ENCODE data around the gene KTN1. TPM values are rescaled to one million over a fixed set of nuclear protein-coding genes. Genes with fewer than 3 reads are reported as not detected.

KTN1 gene, protein sequence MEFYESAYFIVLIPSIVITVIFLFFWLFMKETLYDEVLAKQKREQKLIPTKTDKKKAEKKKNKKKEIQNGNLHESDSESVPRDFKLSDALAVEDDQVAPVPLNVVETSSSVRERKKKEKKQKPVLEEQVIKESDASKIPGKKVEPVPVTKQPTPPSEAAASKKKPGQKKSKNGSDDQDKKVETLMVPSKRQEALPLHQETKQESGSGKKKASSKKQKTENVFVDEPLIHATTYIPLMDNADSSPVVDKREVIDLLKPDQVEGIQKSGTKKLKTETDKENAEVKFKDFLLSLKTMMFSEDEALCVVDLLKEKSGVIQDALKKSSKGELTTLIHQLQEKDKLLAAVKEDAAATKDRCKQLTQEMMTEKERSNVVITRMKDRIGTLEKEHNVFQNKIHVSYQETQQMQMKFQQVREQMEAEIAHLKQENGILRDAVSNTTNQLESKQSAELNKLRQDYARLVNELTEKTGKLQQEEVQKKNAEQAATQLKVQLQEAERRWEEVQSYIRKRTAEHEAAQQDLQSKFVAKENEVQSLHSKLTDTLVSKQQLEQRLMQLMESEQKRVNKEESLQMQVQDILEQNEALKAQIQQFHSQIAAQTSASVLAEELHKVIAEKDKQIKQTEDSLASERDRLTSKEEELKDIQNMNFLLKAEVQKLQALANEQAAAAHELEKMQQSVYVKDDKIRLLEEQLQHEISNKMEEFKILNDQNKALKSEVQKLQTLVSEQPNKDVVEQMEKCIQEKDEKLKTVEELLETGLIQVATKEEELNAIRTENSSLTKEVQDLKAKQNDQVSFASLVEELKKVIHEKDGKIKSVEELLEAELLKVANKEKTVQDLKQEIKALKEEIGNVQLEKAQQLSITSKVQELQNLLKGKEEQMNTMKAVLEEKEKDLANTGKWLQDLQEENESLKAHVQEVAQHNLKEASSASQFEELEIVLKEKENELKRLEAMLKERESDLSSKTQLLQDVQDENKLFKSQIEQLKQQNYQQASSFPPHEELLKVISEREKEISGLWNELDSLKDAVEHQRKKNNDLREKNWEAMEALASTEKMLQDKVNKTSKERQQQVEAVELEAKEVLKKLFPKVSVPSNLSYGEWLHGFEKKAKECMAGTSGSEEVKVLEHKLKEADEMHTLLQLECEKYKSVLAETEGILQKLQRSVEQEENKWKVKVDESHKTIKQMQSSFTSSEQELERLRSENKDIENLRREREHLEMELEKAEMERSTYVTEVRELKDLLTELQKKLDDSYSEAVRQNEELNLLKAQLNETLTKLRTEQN (N-terminal part only)
- 130 and 135 TPM in 2 replicates for total RNA-seq

DNA sequence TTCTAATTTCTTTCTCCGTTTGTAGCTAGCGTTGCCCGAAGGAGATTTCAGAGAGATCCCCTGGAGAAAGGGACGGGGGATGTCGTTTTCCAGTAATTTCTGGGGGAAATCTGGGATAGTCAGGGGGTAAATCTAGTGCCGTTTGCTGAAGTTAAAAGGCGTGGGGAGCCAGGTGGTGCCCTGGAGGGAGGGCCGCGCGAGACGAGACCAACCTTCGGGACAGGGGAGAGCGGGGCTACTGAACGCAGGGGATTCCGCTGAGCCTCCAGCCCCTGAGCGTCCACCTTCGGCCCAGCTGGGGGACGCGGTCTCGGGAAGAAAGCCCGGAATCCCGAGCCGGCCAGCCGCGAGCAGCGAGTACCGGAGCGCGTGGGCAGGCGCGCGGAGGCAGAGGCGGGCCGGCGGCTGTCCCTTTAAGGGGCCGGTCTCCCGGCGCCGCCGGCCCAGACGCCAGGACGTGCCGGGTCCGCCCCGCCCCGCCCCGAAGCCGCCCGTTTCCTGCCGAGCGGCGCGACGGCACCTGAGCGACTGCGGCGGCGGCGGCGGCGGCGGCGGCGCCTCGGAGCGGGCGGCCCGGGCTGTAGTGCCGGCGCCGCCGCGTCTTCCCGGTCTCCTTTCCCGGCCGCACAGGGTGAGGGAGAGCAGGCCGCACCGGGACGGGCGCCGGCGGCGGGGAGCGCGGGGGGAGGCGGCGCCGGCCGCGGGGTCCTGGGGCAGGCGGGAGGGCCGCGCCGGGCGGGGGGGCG lies at the start of gene KTN1:
Gene KTN1, plus strand, starts transcription at position 484 of the 746 bp plus-strand sequence. CDS start 31,842 bp downstream, outside the sequence.
- Mint-ChIP-seq H3K27ac (peak within 1 kb of the TSS; percentile 94), H3K27me3 (no peaks in the 10 kb centered on the region), H3K9me3 (no peaks in the 10 kb centered on the region), H3K4me1 (peaks cover 28% of the 10 kb centered on the region), H3K4me3 (peak within 1 kb of the TSS; percentile 95), H3K36me3 (ENCODE audit: low read depth) (peaks cover 7% of the 10 kb centered on the region)
- peak; percentile 96 for DNase-seq
- intact Hi-C loops (cut with micrococcal nuclease) = loop anchor here (1.0 to 10.0 kb wide), 7 partner anchors 87 to 1689 kb away; partner anchors contain the start of genes AP5M1, ATG14, EXOC5 and PELI2

DNA sequence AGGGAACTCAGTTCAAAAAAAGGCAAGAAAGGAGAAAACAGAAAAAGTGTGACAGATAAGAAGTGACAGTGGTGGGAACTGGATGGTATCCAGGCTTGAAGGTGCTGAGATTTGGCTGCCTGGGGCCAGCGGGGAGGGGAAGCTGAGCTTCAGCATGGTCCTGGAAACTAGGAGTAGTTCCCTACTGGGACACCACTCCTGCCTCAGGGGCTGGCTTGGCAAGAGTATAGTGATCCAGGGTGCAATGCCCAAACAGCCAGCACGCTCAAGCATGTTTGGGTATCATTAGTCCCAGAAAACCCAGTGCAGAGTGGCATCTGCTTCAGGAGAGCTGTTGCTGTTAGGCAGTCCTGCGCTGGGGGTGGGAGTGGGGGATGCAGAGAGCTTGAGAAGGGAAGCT lies 49.5 kb upstream of the KTN1 start:
- no peak overlapping the region for H3K4me3 Mint-ChIP-seq
- peaks cover 7% of the 10 kb centered on the region for H3K27me3 Mint-ChIP-seq
- intact Hi-C loops (cut with micrococcal nuclease) = no loop called here
- H3K9me3 Mint-ChIP-seq = peaks cover 6% of the 10 kb centered on the region
- H3K4me1 Mint-ChIP-seq = no peaks in the 10 kb centered on the region
- H3K36me3 Mint-ChIP-seq (ENCODE audit: low read depth) = no peaks in the 10 kb centered on the region
- H3K27ac Mint-ChIP-seq = no peak overlapping the region
- DNase-seq = no peak

DNA sequence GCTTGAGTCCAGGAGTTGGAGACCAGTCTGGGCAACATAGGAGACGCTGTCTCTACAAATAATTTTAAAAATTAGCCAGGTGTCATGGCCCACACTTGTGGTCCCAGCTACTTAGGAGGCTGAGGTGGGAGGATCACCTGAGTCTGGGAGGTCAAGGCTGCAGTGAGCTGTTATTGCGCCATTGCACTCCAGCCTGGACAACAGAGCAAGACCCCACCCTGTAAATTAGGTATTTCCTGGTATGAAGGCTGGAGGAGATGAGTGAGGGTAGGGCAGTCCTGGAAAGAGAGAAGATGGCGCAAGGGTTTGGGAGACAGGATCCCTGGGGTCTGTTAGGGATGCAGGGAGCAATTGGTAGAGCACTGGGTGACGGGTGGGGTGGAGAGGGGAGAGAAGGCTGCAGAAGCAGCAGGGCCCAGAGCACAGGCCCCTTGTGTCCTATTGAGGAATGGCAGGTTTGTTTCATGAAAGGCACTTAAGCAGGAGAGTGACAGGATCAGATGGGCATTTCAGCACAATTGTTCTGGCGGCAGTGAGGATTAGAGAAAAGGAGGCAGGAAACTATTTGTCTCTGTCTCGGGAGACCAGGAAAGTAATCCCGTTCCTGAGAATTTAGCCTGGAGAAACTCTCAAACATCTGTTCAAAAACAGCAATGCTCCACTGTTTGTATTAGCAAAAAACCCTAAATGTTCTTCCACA lies 47.2 kb upstream of the KTN1 start:
- Mint-ChIP-seq H3K4me1 (no peaks in the 10 kb centered on the region), H3K4me3 (no peak overlapping the region), H3K36me3 (ENCODE audit: low read depth) (no peaks in the 10 kb centered on the region), H3K27me3 (peaks cover 7% of the 10 kb centered on the region), H3K27ac (no peak overlapping the region), H3K9me3 (peaks cover 15% of the 10 kb centered on the region)
- no peak for DNase-seq
- intact Hi-C loops (cut with micrococcal nuclease) = no loop called here

DNA sequence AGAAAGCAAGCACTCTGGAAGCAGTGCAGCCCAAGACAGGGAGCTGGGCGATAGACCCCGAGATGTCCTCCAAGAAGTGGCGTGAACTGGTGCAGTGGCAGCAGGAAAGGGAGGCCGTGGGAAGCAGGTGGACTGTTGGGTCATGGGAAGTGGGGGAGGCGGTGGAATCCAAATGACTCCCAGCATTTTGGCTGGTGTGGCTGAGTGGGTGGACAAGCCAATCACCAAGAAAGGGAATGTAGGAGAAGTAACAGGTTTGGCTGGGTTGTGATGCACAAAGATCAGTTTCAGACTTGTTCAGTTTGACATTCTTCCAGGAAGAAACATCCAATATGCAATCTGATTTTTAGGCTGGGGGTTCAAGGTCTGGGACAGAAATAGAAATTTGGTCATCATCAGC lies 46.0 kb upstream of the KTN1 start:
- no peak overlapping the region for H3K27ac Mint-ChIP-seq
- intact Hi-C loops (cut with micrococcal nuclease) = no loop called here

DNA sequence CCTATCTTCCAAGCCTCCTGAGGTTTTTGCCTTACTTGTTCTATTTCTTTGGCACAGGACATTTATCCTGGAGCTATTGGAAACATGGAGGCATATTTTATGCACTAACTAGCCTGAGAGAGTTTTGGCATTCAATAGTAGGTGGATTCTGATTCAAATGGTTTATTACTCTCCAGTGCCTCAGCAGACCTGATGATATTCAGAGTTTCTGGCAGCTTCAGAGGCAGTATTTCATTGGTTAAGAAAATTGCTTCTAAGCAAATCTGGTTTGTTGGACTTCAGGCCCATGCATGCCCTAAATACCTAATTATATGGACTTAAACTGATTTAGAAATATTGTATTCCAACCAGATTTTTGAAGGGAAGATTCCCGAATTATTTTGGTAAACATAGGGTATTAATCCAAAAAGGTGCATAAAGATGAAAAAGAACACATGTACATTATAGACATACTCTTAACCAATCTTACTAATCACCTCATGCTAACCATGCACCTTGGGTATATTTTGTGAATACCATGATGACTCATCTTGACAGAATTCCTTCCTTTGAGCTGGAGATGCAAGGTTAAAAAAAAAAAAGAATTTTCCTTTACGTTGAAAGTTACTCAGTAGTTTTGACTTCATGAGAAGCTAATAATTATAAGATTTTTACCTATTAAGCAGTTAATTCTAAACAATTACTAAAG lies 44.3 kb upstream of the KTN1 start:
- intact Hi-C loops (cut with micrococcal nuclease) = no loop called here
- Mint-ChIP-seq H3K9me3 (peaks cover 12% of the 10 kb centered on the region), H3K27ac (no peak overlapping the region), H3K36me3 (ENCODE audit: low read depth) (no peaks in the 10 kb centered on the region), H3K27me3 (no peaks in the 10 kb centered on the region), H3K4me1 (no peaks in the 10 kb centered on the region), H3K4me3 (no peak overlapping the region)
- DNase-seq = no peak

More for the DNA sequence above, 46.0 kb upstream of the KTN1 start:
- no peak for DNase-seq
- Mint-ChIP-seq H3K4me1 (no peaks in the 10 kb centered on the region), H3K27me3 (peaks cover 4% of the 10 kb centered on the region), H3K36me3 (ENCODE audit: low read depth) (no peaks in the 10 kb centered on the region), H3K9me3 (peaks cover 12% of the 10 kb centered on the region), H3K4me3 (no peak overlapping the region)

DNA sequence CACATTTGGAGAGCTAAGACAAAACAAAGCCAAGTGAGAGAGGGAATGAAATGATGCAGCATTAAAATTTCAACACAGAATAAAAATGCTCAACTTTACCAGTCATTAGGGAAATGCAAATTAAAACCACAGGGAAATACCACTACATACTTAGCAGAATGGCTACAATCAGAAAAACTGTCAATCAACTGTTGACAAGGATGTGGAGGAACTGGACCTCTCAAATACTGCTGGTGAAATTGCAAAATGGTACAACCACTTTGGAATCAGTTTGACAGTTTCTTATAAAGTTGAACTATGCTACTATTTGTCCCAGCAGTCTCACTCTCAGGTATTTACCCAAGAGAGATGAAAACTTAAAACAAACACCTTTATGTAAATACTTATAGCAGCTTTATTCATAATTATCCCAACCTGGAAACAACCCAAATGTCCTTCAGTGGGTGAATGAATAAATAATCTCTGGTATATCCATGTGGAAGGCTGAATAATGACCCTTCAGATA lies 43.8 kb upstream of the KTN1 start:
- intact Hi-C loops (cut with micrococcal nuclease) = no loop called here
- no peak for DNase-seq
- no peaks in the 10 kb centered on the region for H3K27me3 Mint-ChIP-seq
- H3K36me3 Mint-ChIP-seq (ENCODE audit: low read depth) = no peaks in the 10 kb centered on the region
- H3K9me3 Mint-ChIP-seq = peaks cover 12% of the 10 kb centered on the region
- H3K27ac Mint-ChIP-seq = no peak overlapping the region
- no peak overlapping the region for H3K4me3 Mint-ChIP-seq
- no peaks in the 10 kb centered on the region for H3K4me1 Mint-ChIP-seq

DNA sequence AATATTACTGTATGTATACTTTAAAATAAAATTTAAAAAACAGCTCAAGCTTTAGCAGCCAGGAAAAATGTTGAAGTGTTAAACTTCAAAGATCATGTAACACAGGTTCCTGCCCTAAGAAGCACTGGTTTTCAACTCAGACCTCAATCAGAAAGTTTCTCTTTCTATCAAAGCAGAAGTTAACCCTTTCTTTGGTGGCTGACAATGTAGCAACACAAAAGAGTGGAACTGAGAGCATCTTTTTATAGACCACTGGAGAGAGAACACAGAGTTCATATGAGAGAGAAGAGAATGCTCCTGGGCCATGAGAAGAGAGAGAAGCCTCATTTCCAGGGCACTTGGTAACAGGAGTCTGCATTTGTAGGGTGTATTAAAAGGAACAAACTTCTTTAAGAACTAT lies 42.2 kb upstream of the KTN1 start:
- Mint-ChIP-seq H3K27ac (no peak overlapping the region), H3K4me3 (no peak overlapping the region)
- intact Hi-C loops (cut with micrococcal nuclease) = no loop called here

DNA sequence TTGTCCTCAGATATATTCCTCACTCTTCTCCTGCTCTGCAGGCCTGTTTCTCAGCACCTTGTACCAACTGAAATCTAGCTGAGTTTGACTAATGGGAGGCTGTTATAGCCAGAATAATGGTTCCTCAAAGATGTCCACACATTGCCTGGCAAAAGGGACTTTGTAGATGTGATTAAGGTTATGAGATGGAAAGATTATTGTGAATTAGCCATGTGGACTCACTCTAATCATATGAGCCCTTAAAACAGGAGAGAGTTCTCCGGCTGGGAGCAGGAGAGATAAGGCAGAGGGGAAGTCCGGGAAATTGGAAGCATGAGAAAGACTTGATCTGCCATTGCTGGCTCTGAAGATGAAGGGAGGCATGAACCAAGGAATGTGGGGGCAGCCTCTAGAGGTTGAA lies 40.0 kb upstream of the KTN1 start:
- no peak overlapping the region for H3K4me3 Mint-ChIP-seq
- intact Hi-C loops (cut with micrococcal nuclease) = no loop called here
- DNase-seq = no peak

More for the DNA sequence above, 42.2 kb upstream of the KTN1 start:
- Mint-ChIP-seq H3K9me3 (peaks cover 12% of the 10 kb centered on the region), H3K36me3 (ENCODE audit: low read depth) (no peaks in the 10 kb centered on the region), H3K4me1 (no peaks in the 10 kb centered on the region), H3K27me3 (no peaks in the 10 kb centered on the region)
- DNase-seq = no peak

DNA sequence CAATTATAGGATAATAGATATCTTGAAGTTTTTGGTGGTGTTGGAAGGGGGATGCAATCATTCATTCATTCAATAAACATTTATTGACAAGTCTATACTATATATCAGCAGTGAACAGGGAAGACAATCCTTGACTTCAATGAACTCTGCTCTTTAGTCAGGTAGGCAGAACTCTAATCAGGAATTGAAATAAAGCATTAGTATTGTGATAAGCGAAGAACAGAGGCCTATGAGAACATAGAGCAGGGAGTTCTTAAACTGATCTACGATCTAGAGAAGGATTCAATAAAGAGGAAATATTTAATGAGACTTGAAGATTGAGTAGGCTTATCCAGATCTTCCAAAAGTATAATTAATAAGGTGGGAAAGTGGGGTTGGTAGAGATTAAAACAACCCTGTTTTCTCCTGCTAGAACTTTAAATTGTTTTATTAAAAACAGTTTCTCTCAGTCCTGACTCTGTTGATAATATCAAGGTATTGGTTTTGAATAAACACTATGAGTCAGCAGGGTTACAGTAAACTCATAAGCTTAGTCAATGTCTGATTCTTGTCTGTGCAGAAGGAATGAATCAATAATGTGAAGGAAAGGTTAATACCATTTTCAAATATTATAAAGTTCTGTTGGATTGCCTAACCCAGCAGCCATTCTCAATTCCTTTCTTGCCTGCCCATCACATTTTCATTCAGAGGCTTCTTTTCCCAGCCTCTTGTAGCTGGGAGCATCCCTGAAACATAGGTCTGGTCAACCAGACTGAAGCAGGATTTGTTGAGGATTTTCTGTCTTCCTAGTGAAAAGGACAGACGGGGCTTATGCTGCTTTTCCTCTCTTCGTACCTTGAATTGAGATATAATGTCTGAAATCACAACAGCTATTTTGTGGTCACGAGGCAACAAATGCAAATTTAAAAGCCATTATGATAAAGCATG lies 38.9 kb upstream of the KTN1 start:
- H3K9me3 Mint-ChIP-seq = peaks cover 8% of the 10 kb centered on the region

More for the DNA sequence above, 40.0 kb upstream of the KTN1 start:
- no peaks in the 10 kb centered on the region for H3K27me3 Mint-ChIP-seq
- H3K27ac Mint-ChIP-seq = no peak overlapping the region
- no peaks in the 10 kb centered on the region for H3K36me3 Mint-ChIP-seq (ENCODE audit: low read depth)
- H3K4me1 Mint-ChIP-seq = no peaks in the 10 kb centered on the region
- H3K9me3 Mint-ChIP-seq = peaks cover 8% of the 10 kb centered on the region

DNA sequence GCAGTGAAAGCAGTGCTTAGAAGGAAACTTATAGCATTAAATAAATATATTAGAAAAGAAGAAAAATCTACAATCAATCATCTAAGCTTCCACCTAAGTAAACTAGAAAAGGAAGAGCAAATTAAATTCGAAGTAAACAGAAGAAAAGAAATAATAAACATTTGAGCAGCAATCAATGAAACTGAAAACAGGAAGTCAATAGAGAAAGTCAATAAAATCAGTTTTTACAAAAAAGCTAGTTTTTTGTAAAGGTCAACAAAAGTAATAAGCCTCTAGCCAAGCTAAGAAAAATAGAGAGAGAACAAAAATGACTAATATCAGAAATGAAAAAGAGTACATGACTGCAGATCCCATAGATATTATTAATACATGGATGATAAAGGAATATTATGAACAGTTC lies 34.2 kb upstream of the KTN1 start:
- Mint-ChIP-seq H3K9me3 (no peaks in the 10 kb centered on the region), H3K27ac (no peak overlapping the region), H3K36me3 (ENCODE audit: low read depth) (no peaks in the 10 kb centered on the region), H3K27me3 (no peaks in the 10 kb centered on the region), H3K4me3 (no peak overlapping the region), H3K4me1 (no peaks in the 10 kb centered on the region)
- intact Hi-C loops (cut with micrococcal nuclease) = no loop called here
- DNase-seq = no peak

More for the DNA sequence above, 38.9 kb upstream of the KTN1 start:
- Mint-ChIP-seq H3K36me3 (ENCODE audit: low read depth) (no peaks in the 10 kb centered on the region), H3K4me3 (no peak overlapping the region), H3K4me1 (no peaks in the 10 kb centered on the region), H3K27me3 (no peaks in the 10 kb centered on the region), H3K27ac (no peak overlapping the region)
- intact Hi-C loops (cut with micrococcal nuclease) = no loop called here
- no peak for DNase-seq

DNA sequence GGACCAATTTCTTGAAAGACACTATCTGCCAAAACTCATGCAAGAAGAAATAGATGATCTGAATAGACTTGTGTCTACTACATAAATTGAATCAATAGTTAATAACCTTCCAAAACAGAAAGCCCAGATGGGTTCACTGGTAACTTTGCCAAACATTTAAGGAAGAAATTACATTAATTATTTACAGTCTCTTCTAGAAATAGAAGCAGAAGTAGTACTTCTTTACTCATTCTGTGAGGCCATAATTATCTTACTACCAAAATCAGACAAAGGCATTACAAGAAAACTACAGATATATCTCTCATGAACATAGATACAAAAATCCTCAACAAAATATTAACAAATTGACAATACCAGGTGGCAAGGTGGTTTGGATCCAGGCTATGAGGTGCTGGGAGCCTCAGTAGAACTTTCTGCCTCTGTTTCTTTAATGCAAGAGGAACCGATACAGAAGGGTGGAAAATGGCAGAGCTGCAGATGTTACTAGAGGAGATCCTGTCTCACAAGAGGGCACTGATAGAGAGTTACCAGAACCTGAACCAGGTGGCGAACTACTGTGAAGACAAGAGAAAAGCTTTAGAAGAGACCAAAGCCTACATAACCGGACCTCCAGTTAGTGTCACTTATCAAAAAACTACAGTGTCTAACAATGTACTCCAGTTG lies 33.7 kb upstream of the KTN1 start:
- Mint-ChIP-seq H3K36me3 (ENCODE audit: low read depth) (no peaks in the 10 kb centered on the region), H3K27ac (no peak overlapping the region), H3K4me3 (no peak overlapping the region), H3K27me3 (no peaks in the 10 kb centered on the region), H3K4me1 (no peaks in the 10 kb centered on the region), H3K9me3 (no peaks in the 10 kb centered on the region)
- DNase-seq = no peak
- intact Hi-C loops (cut with micrococcal nuclease) = no loop called here

Data from activated CD4-positive, alpha-beta T cell treated with anti-CD3 and anti-CD28 coated beads, Interleukin-2, amount 10 ng/mL, durations not matched to agents 24 days and 14 days (primary cell).